H1 (cell line): ENCODE data around the gene LTBP3. TPM values are rescaled to one million over a fixed set of nuclear protein-coding genes. Genes with fewer than 3 reads are reported as not detected.

Experiments used
- ASH2L ChIP-seq: fragments of 200-600, 300-600 bp; sonication (generic); IDR thresholded peaks from one replicate; pipeline ENCODE4 v1.7.1; 2017; ENCODE audit warnings: low read length
- CBX8 ChIP-seq: fragments of 300-800, 300-1000 bp; sonication (generic); IDR thresholded peaks from 2 replicates; pipeline ENCODE4 v1.7.1; 2016; ENCODE audit warnings: low read depth, low read length, borderline replicate concordance
- CHD2 ChIP-seq: IDR thresholded peaks from 2 replicates; pipeline ENCODE4 v1.6.1; 2012; ENCODE audit warnings: low read length, improper control_type of control experiment
- CREB1 ChIP-seq: IDR thresholded peaks from 2 replicates; pipeline ENCODE4 v1.6.1; 2012; ENCODE audit warnings: inconsistent platforms
- EGR1 ChIP-seq: IDR thresholded peaks from 2 replicates; pipeline ENCODE4 v1.6.1; 2011; ENCODE audit warnings: low read depth, low read length, borderline replicate concordance
- EZH2 ChIP-seq: fragments of 200-600 bp; sonication (generic); IDR thresholded peaks from 2 replicates; pipeline ENCODE4 v1.7.1; 2012; ENCODE audit warnings: low read depth, mild to moderate bottlenecking, moderate library complexity, low read length, inconsistent platforms; ENCODE audit not compliant: severe bottlenecking
- GABPA ChIP-seq: IDR thresholded peaks from 2 replicates; pipeline ENCODE4 v1.6.1; 2011; ENCODE audit warnings: mild to moderate bottlenecking, low read length, moderate library complexity, borderline replicate concordance; ENCODE audit not compliant: insufficient read depth
- HDAC6 ChIP-seq: IDR thresholded peaks from one replicate; pipeline ENCODE4 v1.7.1; 2012; ENCODE audit warnings: low read depth, mild to moderate bottlenecking, inconsistent platforms, low read length, moderate library complexity
- NANOG ChIP-seq: IDR thresholded peaks from 2 replicates; pipeline ENCODE4 v1.6.1; 2011; ENCODE audit warnings: low read length, low read depth, mild to moderate bottlenecking, inconsistent platforms; ENCODE audit not compliant: insufficient read depth, poor library complexity, severe bottlenecking
- PHF8 ChIP-seq: fragments of 200-600 bp; sonication (generic); conservative IDR thresholded peaks from 2 replicates; pipeline ENCODE4 v1.7.1; 2012; ENCODE audit warnings: low read depth, mild to moderate bottlenecking, inconsistent platforms, low read length, moderate library complexity
- SAP30 ChIP-seq: fragments of 300-600 bp; sonication (generic); IDR thresholded peaks from 2 replicates; pipeline ENCODE4 v1.7.1; 2012; ENCODE audit warnings: low read length, moderate library complexity, mild to moderate bottlenecking, inconsistent platforms; ENCODE audit not compliant: insufficient read depth, insufficient replicate concordance
- SIRT6 ChIP-seq: IDR thresholded peaks from one replicate; pipeline ENCODE4 v1.7.1; 2012; ENCODE audit warnings: low read length, inconsistent platforms
- SIX5 ChIP-seq: IDR thresholded peaks from 2 replicates; pipeline ENCODE4 v1.6.1; 2011; ENCODE audit warnings: mild to moderate bottlenecking, low read depth, low read length
- SP1 ChIP-seq: IDR thresholded peaks from 2 replicates; pipeline ENCODE4 v1.6.1; 2011; ENCODE audit warnings: low read depth, low read length
- SRF ChIP-seq: IDR thresholded peaks from 2 replicates; pipeline ENCODE4 v1.6.1; 2011; ENCODE audit warnings: mild to moderate bottlenecking, low read depth, low read length, moderate library complexity
- TCF12 ChIP-seq: IDR thresholded peaks from 2 replicates; pipeline ENCODE4 v1.6.1; 2011; ENCODE audit warnings: low read depth, mild to moderate bottlenecking, low read length
- TEAD4 ChIP-seq: IDR thresholded peaks from 2 replicates; pipeline ENCODE4 v1.6.1; 2012; ENCODE audit warnings: low read depth, low read length, inconsistent platforms, mixed read lengths
- YY1 ChIP-seq: IDR thresholded peaks from 2 replicates; pipeline ENCODE4 v1.6.1; 2011; ENCODE audit warnings: low read depth, mild to moderate bottlenecking, low read length
- ZNF274 ChIP-seq: IDR thresholded peaks from 2 replicates; pipeline ENCODE4 v1.7.0; 2012; ENCODE audit warnings: low read length, borderline replicate concordance; ENCODE audit errors: extremely low read depth
- polyA plus RNA-seq, 7 experiments: library from polyadenylated mRNA; depleted of rRNA in 3 of 7; stranded (reverse) in 5 of 7; unstranded in 2 of 7; fragments of >200 nt in 5 of 7; fragments of 200-250 nt in 2 of 7; gene quantifications; 1 replicate in 5 of 7; 2 replicates in 1 of 7; 4 replicates in 1 of 7; pipeline versions ENCODE4 v1.2.1 to v1.2.3, GENCODE V29; 2011 to 2013; ENCODE audit warnings: missing spikeins in 2 of 7, mixed read lengths in 2 of 7
- total RNA-seq: library from RNA; stranded (reverse); fragmentation: NEBNext Ultra II Directional; extraction: Animal tissue kit (Norgen Biotek cat#: 25700); gene quantifications from 2 replicates; pipeline ENCODE4 v1.2.1, GENCODE V29; 2021
- TF ChIP-seq, protein P1 (sequence below): IDR thresholded peaks from 2 replicates; pipeline ENCODE4 v1.6.1; 2012; ENCODE audit warnings: inconsistent platforms
- TF ChIP-seq, protein P2 (sequence below): IDR thresholded peaks from 2 replicates; pipeline ENCODE4 v1.6.1; 2012; ENCODE audit warnings: low read length, inconsistent platforms

The LTBP3 gene
- total and polyA plus RNA-seq, 2 of the 8 experiments (the other 6 are each of a cell fraction or from before 2014, with no cell fraction given), result 12.8 to 17.8 TPM

DNA sequence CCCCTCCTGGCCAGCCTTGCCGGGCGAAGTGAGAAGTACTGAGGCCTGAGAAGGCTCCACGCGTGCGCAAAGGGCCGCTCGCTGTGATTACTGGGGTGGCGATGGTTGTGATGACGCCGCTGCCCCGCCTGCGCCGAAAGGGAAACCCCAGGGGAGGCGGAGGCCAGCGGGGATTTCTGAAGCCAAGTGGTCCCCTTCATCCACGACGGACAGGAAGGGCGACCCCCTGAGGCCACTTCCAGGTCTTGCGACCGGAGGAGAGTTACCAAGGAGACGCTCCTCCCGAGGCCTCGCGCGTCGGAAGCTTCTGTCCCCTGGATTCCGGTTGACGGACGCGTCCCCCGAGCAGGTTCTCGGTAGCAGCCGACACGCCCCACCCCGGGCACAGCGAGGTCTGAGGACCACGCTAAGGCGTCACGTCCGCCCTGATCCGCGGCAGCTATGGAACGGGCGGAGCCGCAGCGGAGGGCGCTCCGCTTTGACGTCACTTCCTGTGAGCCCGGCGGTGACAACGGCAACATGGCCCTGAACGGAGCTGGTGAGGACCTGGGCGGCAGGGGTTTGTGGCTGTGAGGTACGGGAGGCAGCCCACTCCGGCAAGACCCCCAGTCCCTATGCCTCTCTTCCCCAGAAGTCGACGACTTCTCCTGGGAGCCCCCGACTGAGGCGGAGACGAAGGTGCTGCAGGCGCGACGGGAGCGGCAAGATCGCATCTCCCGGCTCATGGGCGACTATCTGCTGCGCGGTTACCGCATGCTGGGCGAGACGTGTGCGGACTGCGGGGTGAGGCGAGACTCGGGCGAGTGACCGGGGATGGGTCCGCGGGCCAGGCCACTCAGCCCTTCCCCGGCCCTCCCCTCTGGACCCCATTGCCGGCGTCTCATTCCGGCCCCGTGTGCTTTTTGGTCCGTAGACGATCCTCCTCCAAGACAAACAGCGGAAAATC is 12.1 kb upstream of the LTBP3 start, which contains the start of gene ZNRD2 (continued):
- TF ChIP-seq TCF12, result 0 out of 2 replicates have a peak, but pooled peaks have one; percentile 19
- TF ChIP-seq, protein P1, sequence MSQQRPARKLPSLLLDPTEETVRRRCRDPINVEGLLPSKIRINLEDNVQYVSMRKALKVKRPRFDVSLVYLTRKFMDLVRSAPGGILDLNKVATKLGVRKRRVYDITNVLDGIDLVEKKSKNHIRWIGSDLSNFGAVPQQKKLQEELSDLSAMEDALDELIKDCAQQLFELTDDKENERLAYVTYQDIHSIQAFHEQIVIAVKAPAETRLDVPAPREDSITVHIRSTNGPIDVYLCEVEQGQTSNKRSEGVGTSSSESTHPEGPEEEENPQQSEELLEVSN, result no peak
- peak; percentile 68 for TF ChIP-seq PHF8
- peak; percentile 78 for TF ChIP-seq SRF
- TF ChIP-seq CHD2, result no peak
- TF ChIP-seq CREB1, result peak; percentile 99
- peak; percentile 83 for TF ChIP-seq ASH2L
- TF ChIP-seq TEAD4, result no peak
- TF ChIP-seq YY1, result peak; percentile 88
- TF ChIP-seq ZNF274, result no peak
- TF ChIP-seq, protein P2, sequence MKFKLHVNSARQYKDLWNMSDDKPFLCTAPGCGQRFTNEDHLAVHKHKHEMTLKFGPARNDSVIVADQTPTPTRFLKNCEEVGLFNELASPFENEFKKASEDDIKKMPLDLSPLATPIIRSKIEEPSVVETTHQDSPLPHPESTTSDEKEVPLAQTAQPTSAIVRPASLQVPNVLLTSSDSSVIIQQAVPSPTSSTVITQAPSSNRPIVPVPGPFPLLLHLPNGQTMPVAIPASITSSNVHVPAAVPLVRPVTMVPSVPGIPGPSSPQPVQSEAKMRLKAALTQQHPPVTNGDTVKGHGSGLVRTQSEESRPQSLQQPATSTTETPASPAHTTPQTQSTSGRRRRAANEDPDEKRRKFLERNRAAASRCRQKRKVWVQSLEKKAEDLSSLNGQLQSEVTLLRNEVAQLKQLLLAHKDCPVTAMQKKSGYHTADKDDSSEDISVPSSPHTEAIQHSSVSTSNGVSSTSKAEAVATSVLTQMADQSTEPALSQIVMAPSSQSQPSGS, result no peak; the same call in 1 of the 2 replicates
- TF ChIP-seq CBX8, result no peak
- TF ChIP-seq SP1, result peak; percentile 89
- peak; percentile 93 for TF ChIP-seq GABPA
- TF ChIP-seq SIX5, result peak; percentile 23; the same call in 1 of the 2 replicates
- peak; percentile 24 for TF ChIP-seq EZH2
- TF ChIP-seq SIRT6, result no peak
- no peak for TF ChIP-seq HDAC6
- TF ChIP-seq SAP30, result peak; percentile 63
- no peak for TF ChIP-seq EGR1
- TF ChIP-seq NANOG, result no peak
